ENCODE results near the gene TTYH3. TPM values are rescaled to one million over a fixed set of nuclear protein-coding genes. Genes with fewer than 3 reads are reported as not detected.
A peak's percentile ranks its signal among the peaks of the same experiment; 100 is the strongest.

The TTYH3 gene
- total and polyA plus RNA-seq, 2 of the 13 experiments (the other 11 are each of a cell fraction or from before 2014, with no cell fraction given): 26.3 to 50.0 TPM

- H4K20me1 ChIP-seq (ENCODE audit: insufficient read depth, low read length): no peaks in the 10 kb centered on the region
- POLR2A ChIA-PET: no interaction called here
- H3K79me2 ChIP-seq (ENCODE audit: insufficient read depth, low read length): no peaks in the 10 kb centered on the region
- H3K9ac ChIP-seq (ENCODE audit: insufficient read depth, low read depth, low read length): no peak overlapping the region
- 5% methylated on average over 11 of the region's 62 CpGs for WGBS (ENCODE audit: low lambda C conversion rate)
- no peak overlapping the region for H2AFZ ChIP-seq (ENCODE audit: low read length)
- peaks cover 23 to 68% of the 10 kb centered on the region in 2 experiments for H3K27me3 ChIP-seq (ENCODE audit: control insufficient read depth in 1 of 2, insufficient read depth in 2 of 2, low read length in 2 of 2)
- H3K4me2 ChIP-seq (ENCODE audit: low read depth, low read length): no peak overlapping the region
- DNase-seq (ENCODE audit: low spot score): no peak
- H3K36me3 ChIP-seq (replicated peaks in 1 of 2; ENCODE audit: control insufficient read depth in 1 of 2, insufficient read depth in 2 of 2, low read length in 2 of 2): no peaks in the 10 kb centered on the region
- no peaks in the 10 kb centered on the region for H3K9me3 ChIP-seq (ENCODE audit: low read length)
- peak; percentile 9; the same call in 2 of the 3 replicates for ATAC-seq
- H3K4me3 ChIP-seq (replicated peaks in 1 of 3; ENCODE audit: insufficient read depth in 1 of 3, low read depth in 2 of 3, low read length in 3 of 3): no peak overlapping the region
- no peak for TF ChIP-seq PHF8 (CRISPR knock-in tag; IDR thresholded peaks at IDR 0.05)
- no peak for TF ChIP-seq ZNF672 (CRISPR knock-in tag; IDR thresholded peaks at IDR 0.05)
- peak; percentile 81 for TF ChIP-seq ZNF800 (CRISPR knock-in tag; IDR thresholded peaks at IDR 0.05)
- no peak for TF ChIP-seq ZNF12 (CRISPR knock-in tag; IDR thresholded peaks at IDR 0.05)
- no peak for TF ChIP-seq NFE2L2 (IDR thresholded peaks at IDR 0.05; ENCODE audit: low read length)
- TF ChIP-seq EZH2 (conservative IDR thresholded peaks at IDR 0.05; ENCODE audit: low read depth, low read length): peak; percentile 92; the same call in 1 of the 2 replicates
- no peak for TF ChIP-seq ISL2 (CRISPR knock-in tag; IDR thresholded peaks at IDR 0.05)
- TF ChIP-seq MAFG (CRISPR knock-in tag; IDR thresholded peaks at IDR 0.05): no peak
- in situ Hi-C loops (cut with HindIII; ENCODE audit: extremely low pct_ligation_motif_present, low pct_unique_long_range_greater_than_20kb) (no loop called here), intact Hi-C loops (cut with micrococcal nuclease; ENCODE audit: unreplicated experiment) (no loop called here)
- BruUV-seq (replicated peaks): no TSS peak
- CTCF ChIA-PET (ENCODE audit: low intra/inter-chr PET ratio, low total read pairs): no interaction called here
- FAIRE-seq: no peak
- peaks cover 37% of the 10 kb centered on the region for H3K4me1 ChIP-seq (ENCODE audit: insufficient read depth, low read length)
- H3K27ac ChIP-seq (ENCODE audit: extremely low read length, insufficient read depth, low read length): no peak overlapping the region
These were observed 56.9 kb downstream of the TTYH3 start for GRCh38 chr7:2688409-2689342.

Data from HepG2 (cell line).